Peyer's patch (tissue), 4 donors: Measurements from ENCODE around the gene GLTP.

Experiments used
- CTCF ChIP-seq, 6 experiments: fragments of 450-650 bp in 4 of 6; fragments of 200-600 bp in 2 of 6; sonication (generic) in 1 of 6; IDR thresholded peaks; one replicate each; pipeline ENCODE4 v1.5.1; 2017 to 2019; ENCODE audit warnings: antibody characterized with exemption in 6 of 6, mild to moderate bottlenecking in 3 of 6, moderate library complexity in 1 of 6
- POLR2A ChIP-seq, 2 donors: fragments of 450-650 bp; IDR thresholded peaks; one replicate each; pipeline ENCODE4 v1.5.1; 2017; ENCODE audit warnings: antibody characterized with exemption in 2 of 2, mild to moderate bottlenecking in 2 of 2, moderate library complexity in 2 of 2

GRCh38 chr12:109928058-109928656, 47.8 kb upstream of the GLTP start:
- TF ChIP-seq POLR2A (IDR thresholded peaks at IDR 0.05): no peak
- no peak for TF ChIP-seq CTCF (IDR thresholded peaks at IDR 0.05)
